ENCODE measurements around the gene CCDC39.

The CCDC39 gene

GRCh38 chr3:180679178-180680096, at the start of gene CCDC39:
TSS of gene CCDC39 (minus strand) at chr3:180679489. CDS start at chr3:180679380, 109 bp downstream.
- peak; percentile 95 for DNase-seq

GRCh38 chr3:180720012-180720411, 40.7 kb upstream of the CCDC39 start:
- DNase-seq = no peak

GRCh38 chr3:180707896-180708295, 28.6 kb upstream of the CCDC39 start:
- no peak for DNase-seq

- no peak for DNase-seq
Measured at GRCh38 chr3:180705619-180706018, 26.3 kb upstream of the CCDC39 start.

- no peak for DNase-seq
Measured at GRCh38 chr3:180704532-180704931, 25.2 kb upstream of the CCDC39 start.

- no peak for DNase-seq
Measured at GRCh38 chr3:180700941-180701340, 21.7 kb upstream of the CCDC39 start.

GRCh38 chr3:180698760-180699270, 19.5 kb upstream of the CCDC39 start:
- DNase-seq = no peak

- no peak for DNase-seq
Measured at GRCh38 chr3:180694321-180694720, 15.0 kb upstream of the CCDC39 start.

GRCh38 chr3:180693656-180694055, 14.4 kb upstream of the CCDC39 start:
- peak; percentile 15 for DNase-seq

- DNase-seq = peak; percentile 35
Measured at GRCh38 chr3:180690061-180690460, 10.8 kb upstream of the CCDC39 start.

GRCh38 chr3:180684807-180685206, 5.5 kb upstream of the CCDC39 start:
- DNase-seq = no peak

GRCh38 chr3:180683816-180684215, 4.5 kb upstream of the CCDC39 start:
- DNase-seq = no peak

GRCh38 chr3:180680097-180680430, 775 bp upstream of the CCDC39 start:
- peak; percentile 80 for DNase-seq

- DNase-seq = no peak
Measured at GRCh38 chr3:180678231-180678630, 1.1 kb downstream of the CCDC39 start.

GRCh38 chr3:180661444-180661843, 17.8 kb downstream of the CCDC39 start:
- DNase-seq = no peak

- DNase-seq = no peak
Measured at GRCh38 chr3:180657094-180657493, 22.2 kb downstream of the CCDC39 start.

GRCh38 chr3:180656406-180656805, 22.9 kb downstream of the CCDC39 start:
- DNase-seq = no peak

GRCh38 chr3:180646187-180646790, 33.0 kb downstream of the CCDC39 start:
- DNase-seq = no peak

- no peak for DNase-seq
Measured at GRCh38 chr3:180640987-180641386, 38.3 kb downstream of the CCDC39 start.

GRCh38 chr3:180633722-180634121, 45.6 kb downstream of the CCDC39 start:
- no peak for DNase-seq

- no peak for DNase-seq
Measured at GRCh38 chr3:180631317-180631716, 48.0 kb downstream of the CCDC39 start.

GRCh38 chr3:180630371-180630770, 48.9 kb downstream of the CCDC39 start:
- DNase-seq = no peak

- DNase-seq = no peak
Measured at GRCh38 chr3:180626844-180627243, 52.4 kb downstream of the CCDC39 start.

GRCh38 chr3:180624714-180625113, 54.6 kb downstream of the CCDC39 start:
- no peak for DNase-seq

Measured in NCI-H1105 (cell line).